Vagina (tissue), 2 donors: ENCODE results near the gene ARID1A. TPM values are rescaled to one million over a fixed set of nuclear protein-coding genes. Genes with fewer than 3 reads are reported as not detected.

Experiments used
- DNase-seq, 2 donors: peaks; one replicate each; pipeline ENCODE4 v3.0.0-alpha.2; 2017; ENCODE audit errors: extremely low spot score in 2 of 2
- H3K27ac ChIP-seq: fragments of 200-600 bp; sonication (generic); one replicate; pipeline ENCODE4 v1.5.1; 2019
- H3K27me3 ChIP-seq: fragments of 200-600 bp; sonication (generic); one replicate; pipeline ENCODE4 v1.5.1; 2019
- H3K36me3 ChIP-seq, 2 donors: fragments of 200-600 bp; sonication (generic); one replicate each; pipeline ENCODE4 v1.5.1; 2017 to 2019
- H3K4me1 ChIP-seq: fragments of 200-600 bp; sonication (generic); one replicate; pipeline ENCODE4 v1.5.1; 2019
- H3K4me3 ChIP-seq, 2 donors: fragments of 200-600 bp; sonication (generic); 1 replicate in 1 of 2; 2 replicates in 1 of 2; pipeline ENCODE4 v1.5.1; 2016 to 2019
- H3K9me3 ChIP-seq: fragments of 200-600 bp; sonication (generic); one replicate; pipeline ENCODE4 v1.5.1; 2019
- POLR2A ChIP-seq, 2 donors: fragments of 450-650 bp; IDR thresholded peaks; one replicate each; pipeline ENCODE4 v1.6.1; 2017; ENCODE audit warnings: antibody characterized with exemption in 2 of 2, mild to moderate bottlenecking in 2 of 2, moderate library complexity in 2 of 2
- POLR2AphosphoS5 ChIP-seq, 2 donors: sonication (generic); formaldehyde crosslinking; IDR thresholded peaks; one replicate each; pipeline ENCODE4 v1.9.0; 2017; ENCODE audit warnings: antibody characterized with exemption in 2 of 2, mild to moderate bottlenecking in 2 of 2, low read depth in 1 of 2; ENCODE audit not compliant: insufficient read depth in 1 of 2
- intact Hi-C: fragments of 100-400 bp; cut with DNase I; formaldehyde crosslinking; loops from one replicate; pipeline ENCODE4 v1.15.1; 2023
- total RNA-seq: library from RNA; depleted of rRNA; stranded (reverse); fragments of >200 nt; gene quantifications from one replicate; pipeline ENCODE4 v1.2.3, GENCODE V29; 2016
- TF ChIP-seq, protein P1 (sequence below), 3 experiments: fragments of 450-650 bp in 2 of 3; fragments of 200-600 bp in 1 of 3; sonication (generic) in 1 of 3; IDR thresholded peaks; one replicate each; pipeline ENCODE4 v1.5.1; 2017 to 2019; ENCODE audit warnings: antibody characterized with exemption in 3 of 3, mild to moderate bottlenecking in 2 of 3, moderate library complexity in 2 of 3

The ARID1A gene
- total RNA-seq, 1 donor from 2014 or later, result 91.6 TPM

DNA sequence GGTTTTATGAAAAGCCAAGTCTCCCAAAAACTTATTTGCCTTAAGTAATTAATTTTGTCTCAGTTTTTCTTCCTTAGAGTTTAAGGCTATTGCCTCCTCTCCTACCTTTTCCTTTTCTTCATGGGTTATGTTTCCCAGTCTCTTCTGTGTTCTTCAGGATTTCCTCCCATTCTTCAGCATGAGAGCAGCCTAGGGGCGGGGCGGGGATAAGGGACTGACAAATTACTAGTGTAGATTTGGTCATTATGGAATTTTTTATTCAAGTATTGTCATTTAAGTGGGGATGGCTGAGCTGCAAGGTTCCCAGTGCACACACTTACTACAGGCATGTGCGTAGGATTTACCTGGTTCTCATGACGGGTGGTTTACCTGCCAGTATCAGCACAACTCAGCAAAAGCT is 56.7 kb downstream of the ARID1A start:
- no peak overlapping the region for H3K4me3 ChIP-seq
- peaks cover 61% of the 10 kb centered on the region for H3K4me1 ChIP-seq
- H3K36me3 ChIP-seq, result peaks cover 0 to 6% of the 10 kb centered on the region in 2 donors
- intact Hi-C loops, result no loop called here
- TF ChIP-seq POLR2A (IDR thresholded peaks at IDR 0.05), result no peak
- TF ChIP-seq POLR2AphosphoS5 (IDR thresholded peaks at IDR 0.05; ENCODE audit: insufficient read depth in 1 of 2, low read depth in 1 of 2), result peak in 1 of 2 donors; percentile 36
- H3K27ac ChIP-seq, result peak overlapping the region; percentile 30
- DNase-seq, result no peak
- no peaks in the 10 kb centered on the region for H3K27me3 ChIP-seq
- no peaks in the 10 kb centered on the region for H3K9me3 ChIP-seq

DNA sequence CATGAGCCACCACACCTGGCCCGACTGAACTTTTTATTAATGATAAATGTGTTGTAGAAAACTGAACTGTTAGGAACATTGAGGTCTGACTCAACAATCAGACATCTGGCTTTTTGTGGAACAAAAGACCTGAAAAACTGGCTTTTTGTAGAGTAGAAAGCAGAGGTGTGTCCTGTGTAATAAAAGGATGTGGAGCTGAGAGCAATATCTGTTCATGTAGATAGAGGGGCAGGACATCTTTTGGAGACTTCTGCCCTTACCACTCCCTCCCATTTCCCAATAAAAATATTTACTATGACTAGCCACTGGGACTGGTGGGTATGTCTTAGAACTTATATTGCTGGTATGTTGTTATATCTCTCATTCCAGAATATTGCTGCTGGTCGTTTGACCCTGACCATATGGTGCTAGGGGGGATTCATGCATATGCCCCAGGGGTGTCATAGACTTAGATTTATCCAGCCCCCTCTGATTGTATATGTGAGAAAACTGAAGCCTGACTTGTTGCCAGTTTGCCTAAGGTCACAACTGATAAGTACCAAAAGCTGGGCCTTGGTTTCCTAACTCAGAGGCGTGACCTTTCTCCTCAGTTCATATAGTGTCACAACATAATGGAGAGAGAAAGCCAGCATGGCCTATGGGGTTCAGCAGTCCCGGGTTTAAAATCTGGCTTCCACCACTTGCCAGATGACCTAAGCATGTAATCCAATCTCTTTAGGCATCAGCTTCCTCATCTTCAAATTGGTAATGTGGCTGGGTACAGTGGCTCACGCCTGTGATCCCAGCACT is 58.5 kb downstream of the ARID1A start:
- TF ChIP-seq, protein P1, sequence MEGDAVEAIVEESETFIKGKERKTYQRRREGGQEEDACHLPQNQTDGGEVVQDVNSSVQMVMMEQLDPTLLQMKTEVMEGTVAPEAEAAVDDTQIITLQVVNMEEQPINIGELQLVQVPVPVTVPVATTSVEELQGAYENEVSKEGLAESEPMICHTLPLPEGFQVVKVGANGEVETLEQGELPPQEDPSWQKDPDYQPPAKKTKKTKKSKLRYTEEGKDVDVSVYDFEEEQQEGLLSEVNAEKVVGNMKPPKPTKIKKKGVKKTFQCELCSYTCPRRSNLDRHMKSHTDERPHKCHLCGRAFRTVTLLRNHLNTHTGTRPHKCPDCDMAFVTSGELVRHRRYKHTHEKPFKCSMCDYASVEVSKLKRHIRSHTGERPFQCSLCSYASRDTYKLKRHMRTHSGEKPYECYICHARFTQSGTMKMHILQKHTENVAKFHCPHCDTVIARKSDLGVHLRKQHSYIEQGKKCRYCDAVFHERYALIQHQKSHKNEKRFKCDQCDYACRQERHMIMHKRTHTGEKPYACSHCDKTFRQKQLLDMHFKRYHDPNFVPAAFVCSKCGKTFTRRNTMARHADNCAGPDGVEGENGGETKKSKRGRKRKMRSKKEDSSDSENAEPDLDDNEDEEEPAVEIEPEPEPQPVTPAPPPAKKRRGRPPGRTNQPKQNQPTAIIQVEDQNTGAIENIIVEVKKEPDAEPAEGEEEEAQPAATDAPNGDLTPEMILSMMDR (IDR thresholded peaks at IDR 0.05), result no peak
- TF ChIP-seq POLR2A (IDR thresholded peaks at IDR 0.05), result no peak
- no peak for TF ChIP-seq POLR2AphosphoS5 (IDR thresholded peaks at IDR 0.05; ENCODE audit: insufficient read depth in 1 of 2, low read depth in 1 of 2)
- intact Hi-C loops, result no loop called here
- H3K9me3 ChIP-seq, result no peaks in the 10 kb centered on the region
- peaks cover 0 to 14% of the 10 kb centered on the region in 2 donors for H3K36me3 ChIP-seq
- no peak overlapping the region for H3K4me3 ChIP-seq
- peaks cover 53% of the 10 kb centered on the region for H3K4me1 ChIP-seq
- no peaks in the 10 kb centered on the region for H3K27me3 ChIP-seq
- no peak overlapping the region for H3K27ac ChIP-seq
- DNase-seq, result no peak

DNA sequence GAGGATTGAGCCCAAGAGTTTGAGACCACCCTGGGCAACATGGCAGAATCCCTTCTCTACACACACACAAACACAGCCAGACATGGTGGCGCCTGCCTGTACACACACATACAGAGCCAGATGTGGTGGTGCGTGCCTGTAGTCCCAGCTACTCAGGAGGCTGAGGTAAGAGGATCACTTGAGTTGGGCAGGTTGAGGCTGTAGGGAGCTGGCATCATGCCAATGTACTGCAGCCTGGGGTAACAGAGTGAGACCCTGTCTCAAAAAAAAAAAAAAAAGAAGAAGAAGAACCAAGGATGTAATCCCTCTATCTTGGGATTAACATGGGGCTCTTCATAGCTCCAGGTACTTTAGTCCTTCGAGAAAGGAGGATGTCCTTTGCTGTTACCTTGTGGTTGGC is 62.5 kb downstream of the ARID1A start:
- Histone ChIP-seq H3K27ac (no peak overlapping the region), H3K4me3 (no peak overlapping the region), H3K9me3 (no peaks in the 10 kb centered on the region), H3K36me3 (peaks cover 0 to 35% of the 10 kb centered on the region in 2 donors), H3K4me1 (peaks cover 27% of the 10 kb centered on the region), H3K27me3 (no peaks in the 10 kb centered on the region)
- DNase-seq, result no peak
- no peak for TF ChIP-seq POLR2AphosphoS5 (IDR thresholded peaks at IDR 0.05; ENCODE audit: insufficient read depth in 1 of 2, low read depth in 1 of 2)
- TF ChIP-seq, protein P1 (IDR thresholded peaks at IDR 0.05), result no peak
- TF ChIP-seq POLR2A (IDR thresholded peaks at IDR 0.05), result no peak
- intact Hi-C loops, result no loop called here

DNA sequence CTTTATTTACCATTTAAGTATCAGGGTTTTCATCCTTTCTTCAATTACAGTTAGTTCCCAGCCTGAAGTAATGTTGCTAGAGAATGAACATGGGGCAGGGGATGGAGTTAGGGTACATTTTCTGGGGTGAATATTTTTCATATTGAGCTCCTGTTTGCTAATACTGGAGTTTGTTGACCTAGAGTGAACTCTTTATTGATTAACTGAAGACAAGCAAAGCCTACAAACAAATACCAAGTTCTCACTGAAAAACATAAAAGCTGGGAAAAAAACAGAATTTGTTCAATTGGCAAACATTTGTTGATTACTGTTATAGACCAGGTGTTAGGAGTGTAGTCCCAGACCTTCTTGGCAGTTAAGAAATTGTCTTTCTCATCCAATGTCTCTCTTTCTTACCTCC is 63.7 kb downstream of the ARID1A start:
- H3K36me3 ChIP-seq, result peaks cover 0 to 47% of the 10 kb centered on the region in 2 donors
- no peaks in the 10 kb centered on the region for H3K27me3 ChIP-seq
- no peaks in the 10 kb centered on the region for H3K9me3 ChIP-seq
- TF ChIP-seq POLR2AphosphoS5 (IDR thresholded peaks at IDR 0.05; ENCODE audit: insufficient read depth in 1 of 2, low read depth in 1 of 2), result no peak
- TF ChIP-seq, protein P1 (IDR thresholded peaks at IDR 0.05), result no peak
- TF ChIP-seq POLR2A (IDR thresholded peaks at IDR 0.05), result no peak
- intact Hi-C loops, result no loop called here
- H3K4me1 ChIP-seq, result peaks cover 15% of the 10 kb centered on the region
- DNase-seq, result no peak
- no peak overlapping the region for H3K27ac ChIP-seq
- H3K4me3 ChIP-seq, result no peak overlapping the region

DNA sequence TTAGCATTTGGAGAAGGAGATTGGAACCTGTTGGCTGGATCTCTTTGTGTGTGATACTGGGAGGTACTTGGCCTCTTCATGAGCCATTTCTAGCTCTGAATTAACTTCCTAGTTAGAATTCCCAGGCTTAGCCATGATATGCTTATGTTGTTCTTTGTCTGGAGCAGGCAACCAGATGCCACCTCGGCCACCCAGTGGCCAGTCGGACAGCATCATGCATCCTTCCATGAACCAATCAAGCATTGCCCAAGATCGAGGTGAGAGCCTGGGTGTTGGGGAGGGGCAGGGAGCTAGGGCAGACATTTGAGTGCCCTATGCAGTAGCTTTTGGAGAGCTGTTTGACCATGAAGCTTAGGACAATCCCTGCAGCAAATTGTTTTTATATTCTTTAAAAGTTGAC is 65.4 kb downstream of the ARID1A start:
- Histone ChIP-seq H3K27ac (no peak overlapping the region), H3K4me1 (peaks cover 4% of the 10 kb centered on the region), H3K9me3 (no peaks in the 10 kb centered on the region), H3K27me3 (no peaks in the 10 kb centered on the region), H3K36me3 (peaks cover 0 to 62% of the 10 kb centered on the region in 2 donors), H3K4me3 (no peak overlapping the region)
- TF ChIP-seq POLR2AphosphoS5 (IDR thresholded peaks at IDR 0.05; ENCODE audit: insufficient read depth in 1 of 2, low read depth in 1 of 2) (no peak), POLR2A (IDR thresholded peaks at IDR 0.05) (no peak)
- TF ChIP-seq, protein P1 (IDR thresholded peaks at IDR 0.05), result no peak
- DNase-seq, result no peak
- intact Hi-C loops, result no loop called here
